HG03097 (cell line): ENCODE results near the gene INAVA.

Source experiments
- ATAC-seq: cut with Tn5 transposase; IDR thresholded peaks from one replicate; pipeline ENCODE4 v1.9.1; 2021; ENCODE audit not compliant: unreplicated experiment, low FRiP score

Gene INAVA

GRCh38 chr1:200874694-200875093 is 20.0 kb upstream of the INAVA start:
- no peak for ATAC-seq

- ATAC-seq, result no peak
These were observed 19.3 kb upstream of the INAVA start for GRCh38 chr1:200875416-200875815.

GRCh38 chr1:200877010-200877409 is 17.7 kb upstream of the INAVA start:
- ATAC-seq, result no peak

GRCh38 chr1:200877839-200878551 is 16.7 kb upstream of the INAVA start:
- ATAC-seq, result peak; percentile 69

- peak; percentile 56 for ATAC-seq
These were observed 14.5 kb upstream of the INAVA start for GRCh38 chr1:200880212-200880611.

GRCh38 chr1:200883118-200883517 is 11.6 kb upstream of the INAVA start:
- ATAC-seq, result no peak

GRCh38 chr1:200885623-200886402 is 8.9 kb upstream of the INAVA start:
- ATAC-seq, result no peak

- no peak for ATAC-seq
These were observed 8.1 kb upstream of the INAVA start for GRCh38 chr1:200886594-200886993.

- no peak for ATAC-seq
These were observed 7.7 kb upstream of the INAVA start for GRCh38 chr1:200887036-200887435.

GRCh38 chr1:200887772-200888348 is 6.8 kb upstream of the INAVA start:
- ATAC-seq, result no peak

- ATAC-seq, result peak; percentile 92
These were observed 6.3 kb upstream of the INAVA start for GRCh38 chr1:200888349-200888838.

GRCh38 chr1:200889571-200889970 is 5.1 kb upstream of the INAVA start:
- no peak for ATAC-seq

- no peak for ATAC-seq
These were observed 4.7 kb upstream of the INAVA start for GRCh38 chr1:200890027-200890426.

- ATAC-seq, result no peak
These were observed 3.6 kb upstream of the INAVA start for GRCh38 chr1:200890818-200891773.

GRCh38 chr1:200891774-200892157 is 2.9 kb upstream of the INAVA start:
- no peak for ATAC-seq

GRCh38 chr1:200892546-200892945 is 2.2 kb upstream of the INAVA start:
- ATAC-seq, result no peak

GRCh38 chr1:200892958-200893357 is 1.7 kb upstream of the INAVA start:
- no peak for ATAC-seq

GRCh38 chr1:200893411-200893901 is 1.2 kb upstream of the INAVA start:
- ATAC-seq, result no peak

GRCh38 chr1:200895443-200895789 is 716 bp downstream of the INAVA start:
- ATAC-seq, result no peak

- peak; percentile 49 for ATAC-seq
These were observed 1.3 kb downstream of the INAVA start for GRCh38 chr1:200895801-200896530.
